Measurements from ENCODE around the gene ASL.
"Not testable (repeated sequence)": the region's sequence is repeated elsewhere in the genome, so short reads cannot be mapped to it uniquely, and the experiment has no call there.

ASL gene

DNA sequence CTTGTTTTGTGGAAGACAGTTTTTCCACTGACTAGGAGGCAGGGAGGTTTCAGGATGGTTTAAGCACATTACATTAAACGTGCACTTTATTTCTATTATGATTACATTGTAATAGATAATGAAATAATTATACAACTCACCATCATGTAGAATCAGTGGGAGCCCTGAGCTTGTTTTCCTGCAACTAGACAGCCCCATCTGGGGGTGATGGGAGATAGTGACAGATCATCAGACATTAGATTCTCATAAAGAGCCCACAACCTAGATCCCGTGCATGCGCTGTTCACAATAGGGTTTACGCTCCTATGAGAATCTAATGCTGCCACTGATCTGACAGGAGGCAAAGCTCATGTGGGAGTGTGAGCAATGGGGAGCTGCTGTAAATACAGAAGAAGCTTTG lies 25.7 kb upstream of the ASL start:
- H3K9me3 ChIP-seq (ENCODE audit: severe bottlenecking); H3K4me3 ChIP-seq (ENCODE audit: severe bottlenecking); H3K36me3 ChIP-seq (ENCODE audit: low read depth); DNase-seq (ENCODE audit: low spot score); H3K27me3 ChIP-seq (ENCODE audit: insufficient read depth, poor library complexity, severe bottlenecking); ATAC-seq (ENCODE audit: low read depth): not testable (repeated sequence)
- TF ChIP-seq, protein P1, sequence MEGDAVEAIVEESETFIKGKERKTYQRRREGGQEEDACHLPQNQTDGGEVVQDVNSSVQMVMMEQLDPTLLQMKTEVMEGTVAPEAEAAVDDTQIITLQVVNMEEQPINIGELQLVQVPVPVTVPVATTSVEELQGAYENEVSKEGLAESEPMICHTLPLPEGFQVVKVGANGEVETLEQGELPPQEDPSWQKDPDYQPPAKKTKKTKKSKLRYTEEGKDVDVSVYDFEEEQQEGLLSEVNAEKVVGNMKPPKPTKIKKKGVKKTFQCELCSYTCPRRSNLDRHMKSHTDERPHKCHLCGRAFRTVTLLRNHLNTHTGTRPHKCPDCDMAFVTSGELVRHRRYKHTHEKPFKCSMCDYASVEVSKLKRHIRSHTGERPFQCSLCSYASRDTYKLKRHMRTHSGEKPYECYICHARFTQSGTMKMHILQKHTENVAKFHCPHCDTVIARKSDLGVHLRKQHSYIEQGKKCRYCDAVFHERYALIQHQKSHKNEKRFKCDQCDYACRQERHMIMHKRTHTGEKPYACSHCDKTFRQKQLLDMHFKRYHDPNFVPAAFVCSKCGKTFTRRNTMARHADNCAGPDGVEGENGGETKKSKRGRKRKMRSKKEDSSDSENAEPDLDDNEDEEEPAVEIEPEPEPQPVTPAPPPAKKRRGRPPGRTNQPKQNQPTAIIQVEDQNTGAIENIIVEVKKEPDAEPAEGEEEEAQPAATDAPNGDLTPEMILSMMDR (IDR thresholded peaks at IDR 0.05; ENCODE audit: poor library complexity, severe bottlenecking): peak; percentile 43
- Histone ChIP-seq H3K4me1 (ENCODE audit: insufficient read depth, poor library complexity, severe bottlenecking) (peaks cover 18% of the 10 kb centered on the region), H3K27ac (ENCODE audit: poor library complexity, severe bottlenecking) (peak overlapping the region; percentile 75)

DNA sequence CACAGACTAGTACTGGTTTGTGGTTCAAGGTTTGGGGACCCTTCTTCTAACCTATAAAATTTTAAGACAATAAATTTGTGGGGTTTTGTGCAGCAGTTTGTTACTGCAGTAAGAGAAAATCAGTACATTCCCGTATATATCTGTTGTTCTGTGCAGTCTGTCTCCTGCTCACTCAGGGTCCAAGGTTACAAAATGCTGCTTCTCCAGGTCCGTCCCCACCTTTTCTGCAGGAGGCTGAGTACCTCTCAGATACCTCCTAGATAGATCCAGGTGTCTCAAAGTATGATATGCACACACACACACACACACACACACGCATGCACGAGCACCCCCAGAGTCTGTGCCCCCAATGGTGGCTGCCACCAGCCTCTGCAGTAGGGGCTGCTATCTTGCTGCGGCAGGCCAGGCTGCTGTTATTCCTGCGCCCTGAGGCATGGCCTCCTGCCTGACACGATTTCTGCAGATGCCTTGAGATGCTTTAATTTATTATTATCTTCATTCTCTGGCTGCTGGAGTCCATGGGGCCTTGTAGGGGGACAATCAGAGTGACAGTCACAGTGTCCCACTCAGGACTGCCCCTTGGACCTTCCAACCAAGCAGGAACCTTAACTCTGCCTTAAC lies 25.2 kb upstream of the ASL start:
- Histone ChIP-seq H3K9me3 (ENCODE audit: severe bottlenecking) (no peaks in the 10 kb centered on the region), H3K27ac (ENCODE audit: poor library complexity, severe bottlenecking) (peak overlapping the region; percentile 75), H3K4me1 (ENCODE audit: insufficient read depth, poor library complexity, severe bottlenecking) (peaks cover 18% of the 10 kb centered on the region), H3K27me3 (ENCODE audit: insufficient read depth, poor library complexity, severe bottlenecking) (no peaks in the 10 kb centered on the region), H3K36me3 (ENCODE audit: low read depth) (no peaks in the 10 kb centered on the region), H3K4me3 (ENCODE audit: severe bottlenecking) (no peak overlapping the region)
- no peak for DNase-seq (ENCODE audit: low spot score)
- ATAC-seq (ENCODE audit: low read depth): no peak; the same call in 2 of the 3 replicates
- TF ChIP-seq, protein P1 (IDR thresholded peaks at IDR 0.05; ENCODE audit: poor library complexity, severe bottlenecking): no peak

DNA sequence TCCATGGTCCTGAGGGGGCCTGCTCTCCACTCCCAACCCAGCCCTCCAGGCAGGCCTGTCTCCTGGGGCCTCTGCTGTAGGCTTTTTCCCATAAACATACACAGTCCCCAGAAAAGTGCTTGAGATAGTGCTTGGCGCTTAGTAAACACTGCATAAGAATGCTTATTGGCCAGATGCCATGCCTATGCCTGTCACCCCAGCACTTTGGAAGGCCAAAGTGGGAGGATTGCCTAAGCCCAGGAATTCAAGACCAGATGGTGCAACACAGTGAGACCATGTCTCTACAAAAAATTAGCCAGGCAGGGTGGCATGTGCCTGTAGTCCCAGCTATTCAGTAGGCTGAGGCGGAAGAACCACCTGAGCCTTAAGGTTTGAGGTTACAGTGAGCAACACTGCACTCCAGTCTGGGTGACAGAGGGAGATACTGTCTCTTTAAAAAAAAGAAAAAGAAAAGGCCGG lies 24.6 kb upstream of the ASL start:
- Histone ChIP-seq H3K4me3 (ENCODE audit: severe bottlenecking) (no peak overlapping the region), H3K9me3 (ENCODE audit: severe bottlenecking) (no peaks in the 10 kb centered on the region), H3K36me3 (ENCODE audit: low read depth) (no peaks in the 10 kb centered on the region), H3K4me1 (ENCODE audit: insufficient read depth, poor library complexity, severe bottlenecking) (peaks cover 18% of the 10 kb centered on the region), H3K27ac (ENCODE audit: poor library complexity, severe bottlenecking) (peak overlapping the region; percentile 75), H3K27me3 (ENCODE audit: insufficient read depth, poor library complexity, severe bottlenecking) (no peaks in the 10 kb centered on the region)
- DNase-seq (ENCODE audit: low spot score) (peak; percentile 92), ATAC-seq (ENCODE audit: low read depth) (peak; percentile 90)
- TF ChIP-seq, protein P1 (IDR thresholded peaks at IDR 0.05; ENCODE audit: poor library complexity, severe bottlenecking): no peak

DNA sequence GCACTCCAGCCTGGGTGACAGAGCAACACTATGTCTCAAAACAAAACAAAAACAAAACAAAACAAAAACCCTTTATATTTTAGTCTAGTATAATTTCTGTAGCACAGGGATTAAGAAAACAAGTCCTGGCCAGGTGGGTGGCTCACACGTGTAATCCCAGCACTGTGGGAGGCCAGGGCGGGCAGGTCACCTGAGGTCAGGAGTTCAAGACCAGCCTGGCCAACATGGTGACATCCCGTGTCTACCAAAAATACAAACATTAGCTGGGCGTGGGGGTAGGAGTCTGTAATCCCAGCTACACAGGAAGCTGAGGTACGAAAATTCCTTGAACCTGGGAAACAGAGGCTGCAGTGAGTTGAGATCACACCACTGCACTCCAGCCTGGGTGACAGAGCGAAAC lies 23.2 kb upstream of the ASL start:
- Histone ChIP-seq H3K27me3 (ENCODE audit: insufficient read depth, poor library complexity, severe bottlenecking) (no peaks in the 10 kb centered on the region), H3K4me1 (ENCODE audit: insufficient read depth, poor library complexity, severe bottlenecking) (peaks cover 11% of the 10 kb centered on the region), H3K36me3 (ENCODE audit: low read depth) (no peaks in the 10 kb centered on the region), H3K4me3 (ENCODE audit: severe bottlenecking) (no peak overlapping the region), H3K9me3 (ENCODE audit: severe bottlenecking) (no peaks in the 10 kb centered on the region), H3K27ac (ENCODE audit: poor library complexity, severe bottlenecking) (peak overlapping the region; percentile 75)
- TF ChIP-seq, protein P1 (IDR thresholded peaks at IDR 0.05; ENCODE audit: poor library complexity, severe bottlenecking): no peak
- DNase-seq (ENCODE audit: low spot score) (no peak), ATAC-seq (ENCODE audit: low read depth) (no peak)

DNA sequence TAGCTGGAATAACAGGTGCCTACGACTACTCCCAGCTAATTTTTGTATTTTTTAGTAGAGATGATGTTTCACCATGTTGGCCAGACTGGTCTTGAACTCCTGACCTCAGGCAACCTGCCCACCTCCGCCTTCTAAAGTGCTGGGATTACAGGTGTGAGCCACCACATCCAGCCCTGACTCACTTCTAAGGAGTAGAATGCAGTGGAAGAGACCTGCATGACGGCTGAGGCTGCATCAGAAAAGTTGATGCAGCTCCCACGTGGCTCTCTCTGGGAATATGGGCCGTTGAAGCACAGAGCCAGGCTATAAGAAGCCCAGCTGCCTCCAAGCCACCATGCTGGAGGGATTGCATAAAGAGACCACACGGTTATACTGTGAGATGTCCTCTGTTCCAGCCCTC lies 21.6 kb upstream of the ASL start:
- peaks cover 11% of the 10 kb centered on the region for H3K4me1 ChIP-seq (ENCODE audit: insufficient read depth, poor library complexity, severe bottlenecking)
- no peaks in the 10 kb centered on the region for H3K27me3 ChIP-seq (ENCODE audit: insufficient read depth, poor library complexity, severe bottlenecking)
- H3K9me3 ChIP-seq (ENCODE audit: severe bottlenecking): no peaks in the 10 kb centered on the region
- DNase-seq (ENCODE audit: low spot score): no peak
- peak overlapping the region; percentile 75 for H3K27ac ChIP-seq (ENCODE audit: poor library complexity, severe bottlenecking)
- TF ChIP-seq, protein P1 (IDR thresholded peaks at IDR 0.05; ENCODE audit: poor library complexity, severe bottlenecking): no peak
- no peak for ATAC-seq (ENCODE audit: low read depth)
- H3K36me3 ChIP-seq (ENCODE audit: low read depth): no peaks in the 10 kb centered on the region
- H3K4me3 ChIP-seq (ENCODE audit: severe bottlenecking): no peak overlapping the region
